ENCODE data around the gene DNMT3B.

DNA sequence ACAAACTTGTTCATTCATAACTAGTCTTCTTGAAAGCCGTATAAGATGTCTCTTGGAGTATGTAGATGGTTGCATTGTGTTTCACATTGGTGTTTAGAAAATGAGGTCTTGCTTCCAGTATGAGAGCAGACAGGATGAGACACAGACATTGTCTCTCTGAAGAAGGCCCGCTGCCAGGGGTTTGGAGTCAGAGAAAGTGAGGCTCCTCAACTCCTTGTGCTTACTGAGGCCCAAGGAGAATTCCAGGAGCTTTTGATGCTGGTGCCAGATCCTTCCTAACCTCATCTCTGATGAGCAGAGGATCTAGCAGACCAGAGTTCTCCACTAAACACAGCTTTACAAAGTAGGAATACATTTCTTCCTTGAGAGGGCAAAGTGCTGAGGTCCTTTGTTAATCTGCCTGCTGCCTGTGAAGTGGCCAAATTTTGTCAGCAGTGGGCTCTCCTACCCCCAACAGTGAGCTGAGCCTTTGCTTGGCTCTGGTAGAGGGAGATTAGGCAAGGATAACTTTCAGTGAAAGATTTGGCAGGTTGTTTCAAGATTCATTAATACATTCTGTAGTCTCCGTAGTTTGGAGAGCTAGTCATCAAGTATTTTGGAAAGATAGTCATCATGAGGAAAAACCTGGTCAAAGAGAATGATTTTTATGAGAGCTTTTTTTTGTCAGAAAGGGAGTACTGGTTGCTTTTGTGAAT is 67.3 kb downstream of the DNMT3B start:
- TF ChIP-seq MAX (IDR thresholded peaks at IDR 0.05) = no peak
- no peak for TF ChIP-seq CTCF (IDR thresholded peaks at IDR 0.05; ENCODE audit: low read depth, low read length, missing input control)
- TF ChIP-seq TAF1 (conservative IDR thresholded peaks at IDR 0.05) = no peak
- no peak for TF ChIP-seq JUND (IDR thresholded peaks at IDR 0.05)
- no peak for TF ChIP-seq EGR1 (IDR thresholded peaks at IDR 0.05; ENCODE audit: low read depth in 2 of 2)
- no peak for TF ChIP-seq GABPA (IDR thresholded peaks at IDR 0.05 in 1 of 2, conservative IDR thresholded peaks at IDR 0.05 in 1 of 2)
- TF ChIP-seq YY1 (IDR thresholded peaks at IDR 0.05) = no peak
- no peak for TF ChIP-seq REST (IDR thresholded peaks at IDR 0.05)
- TF ChIP-seq RXRA (IDR thresholded peaks at IDR 0.05) = no peak
- TF ChIP-seq ZBTB33 (IDR thresholded peaks at IDR 0.05) = no peak
- no peak for TF ChIP-seq SP1 (IDR thresholded peaks at IDR 0.05)
- TF ChIP-seq, protein P1, sequence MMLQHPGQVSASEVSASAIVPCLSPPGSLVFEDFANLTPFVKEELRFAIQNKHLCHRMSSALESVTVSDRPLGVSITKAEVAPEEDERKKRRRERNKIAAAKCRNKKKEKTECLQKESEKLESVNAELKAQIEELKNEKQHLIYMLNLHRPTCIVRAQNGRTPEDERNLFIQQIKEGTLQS (IDR thresholded peaks at IDR 0.05) = no peak
- TF ChIP-seq HNF4A (conservative IDR thresholded peaks at IDR 0.05) = no peak
- TF ChIP-seq NR2F2 (IDR thresholded peaks at IDR 0.05) = no peak
